HFFc6 (cell line): ENCODE results near the gene TBX19. TPM values are rescaled to one million over a fixed set of nuclear protein-coding genes. Genes with fewer than 3 reads are reported as not detected.
A peak's percentile ranks its signal among the peaks of the same experiment; 100 is the strongest.

Experiments used
- DNase-seq: peaks from one replicate; pipeline ENCODE4 v3.0.0-alpha.2; 2018
- H3K27ac Mint-ChIP-seq: 2 replicates; pipeline ENCODE4 v1.8.0; 2020; ENCODE audit warnings: mild to moderate bottlenecking, mixed read lengths
- H3K27me3 Mint-ChIP-seq: 2 replicates; pipeline ENCODE4 v1.8.0; 2021; ENCODE audit warnings: mild to moderate bottlenecking, moderate library complexity, mixed read lengths; ENCODE audit not compliant: insufficient read depth
- H3K36me3 Mint-ChIP-seq: 2 replicates; pipeline ENCODE4 v1.8.0; 2021; ENCODE audit warnings: low read depth, mixed read lengths
- H3K4me1 Mint-ChIP-seq: 2 replicates; pipeline ENCODE4 v1.8.0; 2020; ENCODE audit warnings: low read depth, mixed read lengths
- H3K4me3 Mint-ChIP-seq: 2 replicates; pipeline ENCODE4 v1.8.0; 2020; ENCODE audit warnings: mild to moderate bottlenecking, moderate library complexity, mixed read lengths
- H3K9me3 Mint-ChIP-seq: 2 replicates; pipeline ENCODE4 v1.8.0; 2020; ENCODE audit warnings: mild to moderate bottlenecking, mixed read lengths
- CTCF ChIP-seq: fragments of 200-600 bp; sonication (generic); IDR thresholded peaks from 2 replicates; pipeline ENCODE4 v1.5.0; 2021; ENCODE audit warnings: antibody characterized with exemption, mild to moderate bottlenecking
- total RNA-seq, 6 experiments: library from RNA; stranded (reverse); fragmentation: NEBNext Ultra II Directional; extraction: Animal tissue kit (Norgen Biotek cat#: 25700); gene quantifications; 2 replicates in 1 of 6; 3 replicates in 5 of 6; pipeline ENCODE4 v1.2.3, GENCODE V29; 2021

Gene TBX19
- total RNA-seq, 6 experiments from 2014 or later = 0.41 to 0.57 (median 0.49) TPM

- Mint-ChIP-seq H3K27ac (no peak overlapping the region), H3K27me3 (no peaks in the 10 kb centered on the region; the same call in 1 of the 2 replicates), H3K4me3 (no peak overlapping the region), H3K9me3 (no peaks in the 10 kb centered on the region), H3K4me1 (peaks cover 35% of the 10 kb centered on the region), H3K36me3 (no peaks in the 10 kb centered on the region)
- TF ChIP-seq CTCF = no peak
- no peak for DNase-seq
Observed at GRCh38 chr1:168320149-168320548, 39.5 kb downstream of the TBX19 start.

GRCh38 chr1:168320800-168321450 is 40.2 kb downstream of the TBX19 start:
- Mint-ChIP-seq H3K9me3 (no peaks in the 10 kb centered on the region), H3K4me1 (peaks cover 35% of the 10 kb centered on the region), H3K36me3 (no peaks in the 10 kb centered on the region), H3K4me3 (peak overlapping the region; percentile 34), H3K27ac (peak overlapping the region; percentile 86), H3K27me3 (no peaks in the 10 kb centered on the region; the same call in 1 of the 2 replicates)
- no peak for TF ChIP-seq CTCF
- peak; percentile 86 for DNase-seq

GRCh38 chr1:168321945-168322344 is 41.3 kb downstream of the TBX19 start:
- peak; percentile 77 for TF ChIP-seq CTCF
- no peaks in the 10 kb centered on the region for H3K27me3 Mint-ChIP-seq
- H3K27ac Mint-ChIP-seq = 0 out of 2 replicates have a peak overlapping the region, but pooled peaks have one; percentile 30
- no peaks in the 10 kb centered on the region for H3K36me3 Mint-ChIP-seq
- peaks cover 35% of the 10 kb centered on the region for H3K4me1 Mint-ChIP-seq
- H3K9me3 Mint-ChIP-seq = no peaks in the 10 kb centered on the region
- DNase-seq = peak; percentile 71
- H3K4me3 Mint-ChIP-seq = no peak overlapping the region

GRCh38 chr1:168324745-168325425 is 44.2 kb downstream of the TBX19 start:
- no peak overlapping the region for H3K27ac Mint-ChIP-seq
- no peak for DNase-seq
- TF ChIP-seq CTCF = no peak
- no peaks in the 10 kb centered on the region for H3K36me3 Mint-ChIP-seq
- H3K9me3 Mint-ChIP-seq = no peaks in the 10 kb centered on the region
- peaks cover 19% of the 10 kb centered on the region for H3K4me1 Mint-ChIP-seq
- H3K4me3 Mint-ChIP-seq = no peak overlapping the region
- no peaks in the 10 kb centered on the region; the same call in 1 of the 2 replicates for H3K27me3 Mint-ChIP-seq

GRCh38 chr1:168328731-168329364 is 48.2 kb downstream of the TBX19 start:
- TF ChIP-seq CTCF = no peak
- H3K4me3 Mint-ChIP-seq = no peak overlapping the region

More at GRCh38 chr1:168328731-168329364, 48.2 kb downstream of the TBX19 start:
- Mint-ChIP-seq H3K27me3 (no peaks in the 10 kb centered on the region; the same call in 1 of the 2 replicates), H3K27ac (no peak overlapping the region), H3K4me1 (no peaks in the 10 kb centered on the region), H3K9me3 (no peaks in the 10 kb centered on the region), H3K36me3 (no peaks in the 10 kb centered on the region)
- DNase-seq = no peak
